Measurements from ENCODE around the gene ACTA1. TPM values are rescaled to one million over a fixed set of nuclear protein-coding genes. Genes with fewer than 3 reads are reported as not detected.

The ACTA1 gene
- total and polyA plus RNA-seq, 10 of the 15 experiments (the other 5 are each of a cell fraction or from before 2014, with no cell fraction given) = 0.05 to 0.35 (median 0.12) TPM; not detected in 7

GRCh38 chr1:229448845-229449244, 15.0 kb upstream of the ACTA1 start:
- DNase-seq (ENCODE audit: low read depth, low spot score) (no peak), ATAC-seq (peak; percentile 45), FAIRE-seq (no peak)
- no peak for TF ChIP-seq RELB (IDR thresholded peaks at IDR 0.05; ENCODE audit: low read depth)
- no peak for TF ChIP-seq TARDBP (IDR thresholded peaks at IDR 0.05; ENCODE audit: borderline replicate concordance)
- TF ChIP-seq ZBTB40 (IDR thresholded peaks at IDR 0.05; ENCODE audit: borderline replicate concordance) = no peak
- TF ChIP-seq HSF1 (IDR thresholded peaks at IDR 0.05; ENCODE audit: low read depth, low read length) = no peak
- TF ChIP-seq RCOR1 (conservative IDR thresholded peaks at IDR 0.05; ENCODE audit: low read depth, low read length) = no peak
- TF ChIP-seq NRF1 (conservative IDR thresholded peaks at IDR 0.05; ENCODE audit: low read depth, low read length) = no peak
- no peak for TF ChIP-seq PAX5 (IDR thresholded peaks at IDR 0.05; ENCODE audit: borderline replicate concordance, low read depth, low read length)
- no peak for TF ChIP-seq ATF7 (IDR thresholded peaks at IDR 0.05; ENCODE audit: low read depth)
- TF ChIP-seq ZZZ3 (IDR thresholded peaks at IDR 0.05; ENCODE audit: control insufficient read depth, insufficient read length, low read depth) = no peak
- no peak for TF ChIP-seq SIN3A (IDR thresholded peaks at IDR 0.05; ENCODE audit: low read depth, low read length)
- TF ChIP-seq SPI1 (IDR thresholded peaks at IDR 0.05; ENCODE audit: borderline replicate concordance, insufficient read depth, low read depth, low read length) = no peak
- TF ChIP-seq MAX (IDR thresholded peaks at IDR 0.05; ENCODE audit: low read depth, low read length) = no peak
- TF ChIP-seq MYC (IDR thresholded peaks at IDR 0.05; ENCODE audit: insufficient read depth, insufficient read length, insufficient replicate concordance, low read length, severe bottlenecking) = no peak
- TF ChIP-seq ZNF207 (IDR thresholded peaks at IDR 0.05; ENCODE audit: borderline replicate concordance) = no peak
- Histone ChIP-seq H3K4me3 (no peak overlapping the region), H3K9me3 (replicated peaks; ENCODE audit: control insufficient read depth, insufficient read depth, low read length) (no peaks in the 10 kb centered on the region), H2AFZ (ENCODE audit: control insufficient read depth, low read depth, low read length) (no peak overlapping the region), H3K27ac (ENCODE audit: control insufficient read depth, insufficient read depth) (no peak overlapping the region), H3K9ac (ENCODE audit: control insufficient read depth, insufficient read depth, low read length) (no peak overlapping the region), H3K36me3 (ENCODE audit: control insufficient read depth in 2 of 2, insufficient read depth in 2 of 2, low read length in 1 of 2) (peaks cover 0 to 7% of the 10 kb centered on the region in 2 experiments; a peak in 3 of 4 replicates), H3K4me1 (ENCODE audit: control insufficient read depth, insufficient read depth, low read length) (no peaks in the 10 kb centered on the region), H3K79me2 (ENCODE audit: control insufficient read depth, insufficient read depth, low read length) (no peaks in the 10 kb centered on the region), H3K4me2 (ENCODE audit: control insufficient read depth, insufficient read depth) (no peak overlapping the region), H3K27me3 (replicated peaks in 1 of 2; ENCODE audit: control insufficient read depth in 2 of 2, insufficient read depth in 2 of 2, low read length in 1 of 2) (no peaks in the 10 kb centered on the region), H4K20me1 (ENCODE audit: control insufficient read depth, insufficient read depth) (no peaks in the 10 kb centered on the region)
- intact Hi-C loops (cut with micrococcal nuclease; ENCODE audit: unreplicated experiment) = no loop called here
- ChIA-PET RAD21 (ENCODE audit: unreplicated experiment) (no interaction called here), POLR2A (no interaction called here), CTCF (interaction anchor here (0.6 to 1.7 kb wide), 4 partner anchors 32 to 110 kb away, joined by 3 to 6 read pairs (median 4); partner anchors contain the start of gene ABCB10), SMC1A (ENCODE audit: uncharacterized antibody, unreplicated experiment) (no interaction called here)
- in situ Hi-C loops (cut with MboI) = no loop called here
- 82% methylated on average over 2 of the region's 2 CpGs for WGBS (ENCODE audit: insufficient coverage, insufficient replicate concordance, low lambda C conversion rate, missing lambda C conversion rate)
- no TSS peak for BruUV-seq (replicated peaks)

Measured in GM12878 (cell line).